ENCODE data around the gene HAS3.
"Not testable (repeated sequence)": the region's sequence is repeated elsewhere in the genome, so short reads cannot be mapped to it uniquely, and the experiment has no call there.

The HAS3 gene

GRCh38 chr16:69149621-69150020, 44.2 kb downstream of the HAS3 start:
- not testable (repeated sequence) for DNase-seq (ENCODE audit: low read depth)

GRCh38 chr16:69150146-69150865, 44.9 kb downstream of the HAS3 start:
- DNase-seq (ENCODE audit: low read depth): no peak

GRCh38 chr16:69157196-69157595, 51.7 kb downstream of the HAS3 start:
- DNase-seq (ENCODE audit: low read depth): no peak

GRCh38 chr16:69160192-69160591, 54.7 kb downstream of the HAS3 start:
- no peak for DNase-seq (ENCODE audit: low read depth)

- no peak for DNase-seq (ENCODE audit: low read depth)
These were observed 60.1 kb downstream of the HAS3 start for GRCh38 chr16:69165584-69165983.

GRCh38 chr16:69166221-69166833, 60.9 kb downstream of the HAS3 start:
- peak; percentile 1 for DNase-seq (ENCODE audit: low read depth)

- no peak for DNase-seq (ENCODE audit: low read depth)
These were observed 61.8 kb downstream of the HAS3 start for GRCh38 chr16:69166946-69167930.

Measured in activated T-helper 1 cell treated with Interleukin-2 at 50 U/mL for 16 hours (primary cell).